HepG2 (cell line): ENCODE results near the gene SRCAP. TPM values are rescaled to one million over a fixed set of nuclear protein-coding genes. Genes with fewer than 3 reads are reported as not detected.

ENCODE experiments used
- AHDC1 ChIP-seq: sonication (generic); formaldehyde crosslinking; IDR thresholded peaks from 2 replicates; pipeline ENCODE4 v1.5.1; 2020; ENCODE audit warnings: mild to moderate bottlenecking, missing genetic modification reagents, borderline replicate concordance
- CCAR2 ChIP-seq: fragments of 200-400 bp; formaldehyde crosslinking; optimal IDR thresholded peaks from 2 replicates; pipeline ENCODE3; 2018; ENCODE audit warnings: low read depth, mild to moderate bottlenecking, low read length, moderate library complexity
- CREB1 ChIP-seq, 2 experiments: fragments of 450-650 bp in 1 of 2; IDR thresholded peaks; 2 replicates each; pipeline ENCODE4 v1.6.1; 2016 to 2017; ENCODE audit warnings: control low read depth in 1 of 2, mild to moderate bottlenecking in 1 of 2, missing compliant biosample characterization in 1 of 2, missing genetic modification characterization in 1 of 2
- CREBL2 ChIP-seq: sonication (generic); formaldehyde crosslinking; IDR thresholded peaks from 2 replicates; pipeline ENCODE4 v1.8.1; 2023; ENCODE audit warnings: missing genetic modification reagents, mild to moderate bottlenecking, borderline replicate concordance
- CREM ChIP-seq, 2 experiments: sonication (generic) in 1 of 2; formaldehyde crosslinking in 1 of 2; IDR thresholded peaks; 2 replicates each; pipeline versions ENCODE4 v1.4.0 to v1.6.1; 2016 to 2020; ENCODE audit warnings: antibody characterized with exemption in 1 of 2, mild to moderate bottlenecking in 1 of 2, missing genetic modification reagents in 1 of 2
- HNRNPLL ChIP-seq: fragments of 200-400 bp; formaldehyde crosslinking; IDR thresholded peaks from 2 replicates; pipeline ENCODE4 v1.6.1; 2017; ENCODE audit warnings: mild to moderate bottlenecking, low read depth, low read length; ENCODE audit not compliant: poor library complexity, severe bottlenecking
- SETDB1 ChIP-seq: sonication (generic); formaldehyde crosslinking; IDR thresholded peaks from 2 replicates; pipeline ENCODE4 v1.5.1; 2020; ENCODE audit warnings: missing genetic modification reagents, mild to moderate bottlenecking, borderline replicate concordance
- SP4 ChIP-seq: sonication (generic); formaldehyde crosslinking; IDR thresholded peaks from 2 replicates; pipeline ENCODE4 v1.8.1; 2023; ENCODE audit warnings: mild to moderate bottlenecking, missing genetic modification reagents
- THAP11 ChIP-seq: IDR thresholded peaks from 2 replicates; pipeline ENCODE4 v1.6.1; 2016; ENCODE audit warnings: missing biosample characterization, missing genetic modification reagents
- ZKSCAN5 ChIP-seq: sonication (generic); formaldehyde crosslinking; IDR thresholded peaks from 2 replicates; pipeline ENCODE4 v1.5.1; 2020; ENCODE audit warnings: mild to moderate bottlenecking, missing genetic modification reagents
- ZNF326 ChIP-seq: sonication (generic); formaldehyde crosslinking; IDR thresholded peaks from 2 replicates; pipeline ENCODE4 v1.4.0; 2020; ENCODE audit warnings: missing genetic modification reagents, borderline replicate concordance
- ZNF468 ChIP-seq: sonication (generic); formaldehyde crosslinking; IDR thresholded peaks from 2 replicates; pipeline ENCODE4 v1.8.0; 2022; ENCODE audit warnings: mild to moderate bottlenecking, moderate library complexity, missing genetic modification reagents
- ZNF687 ChIP-seq: sonication (generic); formaldehyde crosslinking; IDR thresholded peaks from 2 replicates; pipeline ENCODE4 v1.5.1; 2020; ENCODE audit warnings: mild to moderate bottlenecking, missing genetic modification reagents, moderate library complexity
- ZNF770 ChIP-seq: sonication (generic); formaldehyde crosslinking; IDR thresholded peaks from 2 replicates; pipeline ENCODE4 v1.5.0; 2020; ENCODE audit warnings: mild to moderate bottlenecking, missing genetic modification reagents
- ZNF773 ChIP-seq: sonication (generic); formaldehyde crosslinking; IDR thresholded peaks from 2 replicates; pipeline ENCODE4 v1.4.0; 2020; ENCODE audit warnings: missing genetic modification reagents, borderline replicate concordance
- polyA plus RNA-seq, 8 experiments: library from polyadenylated mRNA; depleted of rRNA in 3 of 8; stranded (reverse) in 7 of 8; unstranded in 1 of 8; fragments of >200 nt; fragmentation: Illumina TruSeq in 4 of 8; extraction: Trizol in 4 of 8; gene quantifications; 2 replicates each; pipeline versions ENCODE4 v1.2.1 to v1.2.3, GENCODE V29; 2011 to 2016; ENCODE audit warnings: low read depth in 4 of 8, missing spikeins in 1 of 8, mixed read lengths in 1 of 8; ENCODE audit not compliant: insufficient read depth in 1 of 8
- total RNA-seq, 5 experiments: library from RNA; depleted of rRNA; stranded (reverse); fragments of >200 nt; fragmentation: Illumina TruSeq; extraction: Trizol; gene quantifications; 2 replicates each; pipeline ENCODE4 v1.2.3, GENCODE V29; 2016; ENCODE audit warnings: low read depth in 1 of 5

Gene SRCAP
- total and polyA plus RNA-seq, 2 of the 13 experiments (the other 11 are each of a cell fraction or from before 2014, with no cell fraction given), result 4.9 to 9.0 TPM

- TF ChIP-seq ZNF770 (CRISPR knock-in tag) (no peak), CCAR2 (no peak), SETDB1 (CRISPR knock-in tag) (no peak), SP4 (CRISPR knock-in tag) (no peak), CREBL2 (no peak), AHDC1 (0 out of 2 replicates have a peak, but pooled peaks have one; percentile 9), THAP11 (no peak; the same call in 1 of the 2 replicates), ZNF687 (CRISPR knock-in tag) (no peak), CREB1 (IDR thresholded peaks at IDR 0.05) (peak; percentile 86; the same call in 1 of the 2 replicates), CREB1 (CRISPR knock-in tag; IDR thresholded peaks at IDR 0.05) (no peak; the same call in 1 of the 2 replicates), ZNF326 (no peak), CREM (IDR thresholded peaks at IDR 0.05) (peak; percentile 94), CREM (CRISPR knock-in tag; IDR thresholded peaks at IDR 0.05) (no peak), ZKSCAN5 (CRISPR knock-in tag) (no peak), ZNF773 (CRISPR knock-in tag) (no peak), HNRNPLL (peak; percentile 86), ZNF468 (CRISPR knock-in tag) (no peak)
Measured at GRCh38 chr16:30697264-30698138, 1.5 kb upstream of the SRCAP start (continued).
